GM18502 (cell line): Measurements from ENCODE around the gene ZDHHC9.
"Not testable (repeated sequence)": the region's sequence is repeated elsewhere in the genome, so short reads cannot be mapped to it uniquely, and the experiment has no call there.

Experiments used
- ATAC-seq: cut with Tn5 transposase; IDR thresholded peaks from one replicate; pipeline ENCODE4 v1.9.1; 2021; ENCODE audit warnings: mild to moderate bottlenecking; ENCODE audit not compliant: unreplicated experiment, poor library complexity

The ZDHHC9 gene

DNA sequence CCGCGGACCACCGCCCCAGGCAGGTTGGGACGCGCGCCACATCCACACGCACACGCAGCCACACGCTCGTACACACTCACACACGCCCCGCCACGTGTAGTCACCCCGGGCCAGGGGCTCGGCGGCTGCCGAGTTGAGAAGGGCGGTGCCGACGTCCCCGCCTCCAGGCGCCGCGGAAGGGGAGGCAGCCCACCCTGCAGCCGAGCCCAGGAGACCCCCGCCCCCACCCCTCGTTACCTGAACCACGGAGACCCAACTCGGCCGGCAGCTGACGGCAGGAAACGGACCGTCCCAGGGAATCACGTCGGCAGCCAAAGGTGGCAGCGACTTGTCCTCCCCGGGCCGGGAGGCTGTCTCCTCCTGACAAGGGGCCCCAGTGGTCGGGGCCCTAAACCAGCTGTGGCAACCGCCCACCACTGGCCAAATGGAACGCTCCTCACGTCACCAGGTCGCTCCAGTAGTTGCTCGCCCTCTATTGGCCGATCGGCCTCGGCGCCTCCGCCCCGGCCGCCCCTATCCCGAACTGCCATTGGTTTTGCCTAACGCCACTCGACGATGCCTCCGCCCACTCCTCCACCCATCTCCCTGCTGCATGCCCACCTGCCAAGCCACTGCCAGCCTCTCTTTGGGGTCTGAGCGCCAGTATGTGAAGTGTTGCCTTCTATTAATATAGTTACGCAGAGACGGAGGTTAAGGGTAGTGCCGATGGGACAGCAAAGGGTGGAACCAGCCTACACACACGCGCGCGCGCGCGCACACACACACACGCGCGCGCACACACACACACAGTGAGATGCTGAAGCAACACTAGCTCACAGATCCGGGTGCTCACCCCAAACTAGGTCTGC is at the start of gene ZDHHC9:
Gene ZDHHC9 (minus strand): TSS at position 428 of the 848 bp plus-strand sequence. CDS start 1,941 bp downstream, outside the sequence.
- ATAC-seq: peak; percentile 98

DNA sequence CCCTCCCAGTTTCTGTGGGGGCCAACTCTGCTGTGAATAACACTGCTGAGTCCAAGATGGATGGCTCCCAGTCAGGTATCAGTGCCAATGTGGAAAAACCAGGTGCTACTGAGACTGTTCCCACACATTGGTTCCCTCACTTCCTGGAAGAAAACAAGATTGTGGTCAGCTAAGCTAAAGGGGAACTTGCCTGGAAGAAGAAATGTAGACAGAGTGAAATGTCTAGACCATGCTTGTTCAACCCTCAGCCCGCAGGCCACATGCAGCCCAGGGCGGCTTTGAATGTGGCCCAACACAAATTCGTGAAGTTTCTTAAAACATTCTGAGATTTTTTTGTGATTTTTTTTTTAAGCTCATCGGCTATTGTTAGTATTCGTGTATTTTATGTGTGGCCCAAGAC is 33.7 kb upstream of the ZDHHC9 start:
- no peak for ATAC-seq

DNA sequence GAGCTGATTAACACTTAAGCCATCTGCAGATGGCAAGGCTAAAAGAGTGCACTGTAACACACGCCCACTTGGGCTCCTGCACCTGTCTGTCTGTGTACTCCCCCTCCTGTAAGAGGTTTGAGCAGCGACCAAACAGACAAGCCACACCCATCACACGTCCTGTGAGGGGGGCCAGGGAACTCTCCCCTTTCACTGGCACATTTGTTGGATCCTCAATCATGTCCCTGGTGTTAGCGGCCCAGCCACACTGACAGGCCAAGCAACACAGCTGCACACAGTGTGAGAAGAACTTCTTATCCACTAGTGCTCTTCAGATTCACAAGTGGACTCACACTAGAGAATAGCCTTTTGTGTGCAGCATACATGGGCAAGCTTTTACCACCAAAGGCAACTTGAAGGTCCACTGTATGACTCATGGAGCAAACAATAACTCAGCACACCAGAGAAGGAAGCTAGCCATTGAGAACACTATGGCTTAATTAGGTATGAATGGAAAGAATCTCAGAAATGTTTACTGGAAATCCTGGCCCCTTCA is 33.2 kb upstream of the ZDHHC9 start:
- no peak for ATAC-seq

DNA sequence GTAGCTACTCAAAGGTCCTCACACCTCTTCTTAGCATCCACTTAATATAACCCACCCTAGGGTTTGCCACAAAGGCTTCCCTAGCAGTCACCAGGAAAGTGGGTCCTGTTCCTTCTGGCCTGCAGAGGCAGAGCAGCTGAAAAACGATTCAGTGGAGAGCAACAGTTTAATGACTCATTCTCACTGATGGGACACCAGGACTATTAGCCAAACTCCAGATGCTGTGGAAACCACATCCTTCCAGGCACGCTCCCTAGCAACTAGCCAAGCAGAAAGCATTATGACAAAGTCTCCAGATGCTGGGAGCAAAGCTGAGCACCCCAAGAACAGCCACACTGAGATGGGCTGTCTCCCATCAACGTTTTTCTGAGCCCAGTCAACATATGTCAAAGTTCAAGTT is 32.0 kb upstream of the ZDHHC9 start:
- no peak for ATAC-seq

DNA sequence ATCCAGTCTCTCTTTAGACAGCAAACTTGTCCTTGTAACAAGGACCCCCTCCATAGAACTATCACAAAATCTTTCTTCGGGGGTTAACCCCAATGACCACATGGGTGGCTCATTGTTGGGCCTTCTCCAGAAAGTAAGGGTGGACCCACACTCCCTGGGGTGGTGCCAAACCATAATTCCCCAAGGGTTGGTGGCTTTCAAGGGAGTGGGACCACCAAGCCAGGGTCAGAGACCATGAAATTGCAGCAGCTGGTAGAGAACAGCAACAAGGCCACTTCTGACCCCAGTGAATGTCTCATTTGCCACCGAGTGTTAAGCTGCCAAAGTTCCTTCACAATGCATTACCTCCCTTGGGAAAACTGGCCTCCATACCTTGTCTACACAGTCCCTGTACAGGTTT is 28.8 kb upstream of the ZDHHC9 start:
- ATAC-seq: no peak

DNA sequence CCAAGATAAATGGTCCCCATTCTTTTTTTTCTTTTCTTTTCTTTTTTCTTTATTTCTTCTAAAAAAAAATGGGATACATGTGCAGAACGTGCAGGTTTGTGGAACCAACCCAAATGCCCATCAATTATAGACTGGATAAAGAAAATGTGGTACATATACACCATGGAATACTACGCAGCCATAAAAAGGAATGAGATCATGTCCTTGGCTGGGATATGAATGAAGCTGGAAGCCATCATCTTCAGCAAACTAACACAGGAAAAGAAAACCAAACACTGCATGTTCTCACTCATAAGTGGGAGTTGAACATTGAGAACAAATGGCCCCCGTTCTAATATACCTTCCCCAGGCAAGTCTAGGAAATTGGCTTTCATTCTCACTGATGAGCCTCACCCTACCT is 22.6 kb upstream of the ZDHHC9 start:
- ATAC-seq: not testable (repeated sequence)

DNA sequence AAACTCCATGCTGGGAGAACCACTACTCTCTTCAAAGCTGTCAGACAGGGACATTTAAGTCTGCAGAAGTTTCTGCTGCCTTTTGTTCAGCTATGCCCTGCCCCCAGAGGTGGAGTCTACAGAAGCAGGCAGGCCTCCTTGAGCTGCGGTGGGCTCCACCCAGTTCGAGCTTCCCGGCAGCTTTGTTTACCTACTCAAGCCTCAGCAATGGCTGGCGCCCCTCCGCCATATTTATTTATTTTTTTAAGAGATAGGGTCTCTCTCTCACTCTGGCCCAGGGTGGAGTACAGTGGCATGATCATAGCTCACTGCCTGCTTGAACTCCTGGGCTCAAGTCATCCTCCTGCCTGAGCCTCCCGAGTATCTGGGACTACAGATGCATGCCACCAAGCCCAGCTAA is 15.4 kb upstream of the ZDHHC9 start:
- not testable (repeated sequence) for ATAC-seq

DNA sequence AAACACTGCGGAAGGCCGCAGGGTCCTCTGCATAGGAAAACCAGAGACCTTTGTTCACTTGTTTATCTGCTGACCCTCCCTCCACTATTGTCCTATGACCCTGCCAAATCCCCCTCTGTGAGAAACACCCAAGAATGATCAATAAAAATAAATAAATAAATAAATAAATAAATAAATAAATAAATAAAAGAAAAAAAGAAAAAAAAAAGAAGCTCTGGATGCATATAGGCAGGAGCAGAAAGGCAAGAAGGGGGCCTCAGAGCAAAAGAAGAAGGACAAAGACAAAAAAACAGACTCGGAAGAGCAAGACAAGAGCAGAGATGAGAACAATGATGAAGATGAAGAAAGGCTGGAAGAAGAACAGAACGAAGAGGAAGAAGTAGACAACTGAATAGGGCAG is 8.1 kb upstream of the ZDHHC9 start:
- ATAC-seq: not testable (repeated sequence)

DNA sequence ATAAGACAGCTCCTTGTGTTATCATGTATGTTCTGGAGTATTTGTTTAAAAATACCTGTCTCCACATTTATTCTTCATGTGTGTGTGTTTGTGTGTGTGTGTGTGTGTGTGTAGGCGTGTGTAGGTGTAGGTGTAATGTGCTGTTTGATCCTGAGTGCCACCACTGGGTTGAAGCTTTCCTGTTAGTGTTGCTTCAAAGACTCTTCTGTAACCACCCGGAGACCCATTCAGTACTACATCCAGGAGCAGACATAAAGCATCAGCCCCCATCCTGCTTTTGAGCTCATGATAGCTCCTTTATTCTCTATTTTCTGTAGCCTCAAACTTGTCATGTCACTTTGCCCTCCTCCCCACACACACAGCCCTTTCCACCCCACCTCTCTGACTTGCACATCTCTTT is 3.0 kb upstream of the ZDHHC9 start:
- ATAC-seq: no peak

DNA sequence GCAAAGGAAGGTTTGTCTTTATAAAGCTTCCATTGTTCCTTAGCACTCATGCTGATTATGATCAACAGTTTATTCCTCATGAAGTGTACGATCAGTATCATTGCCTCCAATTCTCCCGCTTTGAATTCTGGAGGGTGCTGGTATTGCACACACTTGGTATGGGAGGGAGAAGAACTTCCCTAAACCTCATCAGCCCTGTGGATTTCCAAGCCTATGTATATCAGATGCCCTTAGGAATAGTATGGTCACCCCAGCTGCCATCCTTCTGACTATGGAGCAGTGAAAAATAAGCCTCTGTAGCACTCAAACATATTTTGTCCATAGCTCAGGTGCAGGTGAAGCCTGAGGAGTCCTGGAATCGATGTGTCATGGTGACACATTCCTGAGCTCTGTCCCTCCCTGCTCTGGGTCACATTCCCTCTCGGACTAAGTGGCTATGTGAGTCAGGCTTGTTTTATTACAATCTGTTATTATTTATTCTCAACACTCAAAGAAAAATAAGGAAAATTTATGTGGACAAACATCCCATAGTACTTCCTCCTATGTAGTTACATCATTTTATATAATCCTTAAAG is 2.0 kb upstream of the ZDHHC9 start:
- ATAC-seq: no peak

DNA sequence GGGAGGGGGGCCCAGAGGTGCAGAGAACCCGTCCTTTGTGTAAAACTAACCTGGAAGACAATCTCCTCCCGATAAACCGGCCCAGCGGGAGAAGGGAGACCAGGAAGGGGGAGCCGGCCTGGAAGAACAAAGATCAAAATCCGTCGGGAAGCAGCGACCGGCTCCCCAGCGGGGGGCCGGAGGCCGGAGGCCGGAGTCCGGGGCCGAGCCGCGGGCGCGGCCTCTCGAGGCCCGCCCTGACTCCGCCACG is 552 bp downstream of the ZDHHC9 start:
- ATAC-seq: no peak

DNA sequence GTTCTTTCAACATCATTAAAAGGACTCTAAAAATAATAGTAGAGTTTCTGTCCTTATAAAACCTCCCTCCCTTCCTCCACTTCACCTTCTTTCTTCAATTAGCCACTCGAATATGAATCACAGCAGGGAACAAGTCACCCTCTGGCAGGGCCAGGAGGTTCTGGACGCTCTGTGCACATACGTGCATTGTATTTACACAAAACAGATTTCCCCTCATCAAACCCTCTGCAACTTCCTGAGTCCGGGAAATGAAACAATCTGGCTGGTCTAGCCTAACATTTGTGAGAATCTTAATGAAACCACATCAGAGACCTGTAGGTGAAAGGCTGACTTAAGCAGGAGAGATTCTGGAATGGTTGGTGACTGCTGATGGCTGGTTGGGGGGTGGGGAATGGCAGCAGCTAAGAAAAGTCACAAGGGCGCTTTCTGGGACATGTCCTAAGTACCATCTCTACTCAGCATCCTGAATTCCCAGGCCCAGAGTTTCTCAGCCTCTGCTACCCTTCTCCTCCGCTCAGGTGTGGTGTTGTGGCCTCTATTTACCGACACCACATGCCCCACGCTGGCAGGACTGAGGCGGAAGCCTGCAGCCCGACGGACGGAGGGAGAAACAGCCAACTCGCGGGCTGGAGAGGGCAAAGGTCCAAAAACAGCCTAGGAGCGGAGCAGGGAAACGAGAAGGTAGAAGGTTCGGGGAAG is 1.0 kb downstream of the ZDHHC9 start:
- ATAC-seq: no peak

DNA sequence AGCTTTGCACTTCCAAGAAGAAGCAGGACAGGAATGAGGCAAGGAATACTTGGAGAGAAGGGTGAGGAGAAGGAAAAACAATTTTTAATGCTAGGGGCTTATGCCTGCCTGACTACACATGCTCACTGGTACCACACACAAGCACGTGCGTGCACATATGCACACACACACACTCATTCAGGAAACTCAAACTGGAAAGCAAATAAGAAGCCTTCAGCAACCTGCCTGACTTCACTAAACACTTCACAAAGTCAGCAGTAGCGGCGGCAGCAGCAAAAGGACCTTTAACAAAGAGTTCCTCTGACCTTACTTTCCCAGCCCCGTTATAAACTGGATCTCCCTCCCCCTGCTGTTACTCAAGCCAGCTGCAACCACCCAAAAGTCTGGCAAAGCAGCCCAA is 3.3 kb downstream of the ZDHHC9 start:
- ATAC-seq: no peak

DNA sequence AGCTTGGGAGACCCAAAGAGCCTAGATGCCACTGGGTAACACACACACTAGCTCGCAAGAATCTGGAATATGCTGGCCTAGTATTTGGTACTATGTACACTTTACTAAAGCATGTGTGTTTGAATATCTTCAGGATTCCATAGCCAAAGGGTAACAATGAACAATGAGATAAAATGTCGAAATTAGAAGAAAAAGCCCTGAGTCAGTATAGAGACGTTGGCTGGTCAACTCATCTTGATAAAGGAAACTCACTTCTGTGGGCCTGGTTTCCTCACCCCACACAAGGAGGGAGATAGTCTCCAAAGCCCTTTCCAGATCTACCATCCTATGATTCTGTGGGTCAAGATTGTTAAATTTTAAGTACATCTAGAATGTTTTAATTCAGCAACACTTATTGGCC is 6.9 kb downstream of the ZDHHC9 start:
- no peak for ATAC-seq

DNA sequence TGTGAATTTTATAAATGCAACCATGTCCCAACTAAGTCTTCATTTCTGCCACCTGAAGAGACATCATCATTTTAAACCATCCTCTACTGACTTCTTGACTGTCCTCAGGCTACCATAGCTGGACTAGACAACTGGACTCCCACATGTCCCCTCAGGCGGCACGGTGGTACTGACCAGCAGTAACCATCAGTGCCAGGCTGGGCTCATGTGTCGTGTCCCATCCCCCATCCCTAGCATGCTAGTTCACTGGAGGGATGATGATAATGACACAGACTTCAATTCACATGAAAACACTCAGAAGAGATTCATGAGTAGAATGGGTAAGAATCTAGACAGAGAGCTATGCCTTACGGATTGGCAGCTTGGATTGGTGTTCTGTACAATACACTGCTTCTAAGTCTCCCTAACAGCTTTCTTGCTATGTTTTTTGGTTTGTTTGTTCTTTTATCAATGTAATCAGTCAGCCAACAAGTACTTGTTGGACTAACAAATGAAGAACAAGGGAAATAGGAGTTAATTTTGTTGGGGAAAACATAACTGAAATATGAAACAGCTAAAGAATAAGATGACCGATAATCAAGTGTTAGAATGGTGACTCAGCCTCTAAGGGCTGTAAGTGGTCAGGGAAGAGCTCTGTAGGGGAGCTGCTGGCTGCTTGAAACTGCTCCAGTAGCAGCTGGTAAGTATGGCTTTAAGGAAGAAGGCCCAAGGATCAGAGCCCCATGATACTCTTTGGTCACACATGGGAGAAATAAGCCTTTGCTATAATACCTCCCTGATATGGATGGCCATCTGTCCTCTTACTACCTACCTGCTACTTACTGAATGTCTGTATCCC is 10.3 kb downstream of the ZDHHC9 start:
- no peak for ATAC-seq

DNA sequence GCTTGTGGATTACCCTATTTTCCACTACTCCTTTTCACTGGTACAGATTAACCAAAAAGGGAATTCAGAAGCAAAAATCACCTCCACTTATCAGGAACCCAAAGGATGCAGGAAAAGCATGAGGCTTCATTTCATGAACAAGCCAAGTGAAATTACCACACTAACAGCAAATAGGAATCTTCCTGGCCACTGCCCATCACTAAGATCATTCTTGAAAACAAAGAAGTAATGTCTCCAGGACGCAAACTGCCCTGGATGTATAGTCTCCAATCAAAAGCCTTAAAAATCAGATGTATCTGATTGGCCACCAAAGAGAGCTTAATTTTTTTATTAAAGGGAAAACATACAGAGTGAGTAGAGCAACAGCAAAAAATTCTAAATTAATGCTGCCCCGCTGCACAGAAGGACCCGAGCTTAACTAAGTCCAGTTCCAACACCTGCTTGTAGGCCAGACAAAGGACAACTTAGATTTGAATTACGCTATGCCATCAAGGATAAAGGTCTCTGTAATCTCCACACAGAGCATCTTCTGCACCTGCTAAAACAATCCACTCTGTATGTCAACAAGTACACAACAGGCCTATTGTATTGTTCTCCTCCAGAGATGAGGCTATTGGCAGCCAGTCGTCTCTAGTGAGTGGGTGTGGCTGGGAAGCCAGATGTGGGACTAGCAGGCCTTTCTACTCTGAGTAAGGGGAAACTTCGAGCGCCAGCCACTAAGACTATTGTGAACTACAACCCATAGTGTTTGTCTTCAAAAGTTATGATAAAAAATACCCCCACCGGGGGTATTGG is 12.4 kb downstream of the ZDHHC9 start:
- no peak for ATAC-seq

DNA sequence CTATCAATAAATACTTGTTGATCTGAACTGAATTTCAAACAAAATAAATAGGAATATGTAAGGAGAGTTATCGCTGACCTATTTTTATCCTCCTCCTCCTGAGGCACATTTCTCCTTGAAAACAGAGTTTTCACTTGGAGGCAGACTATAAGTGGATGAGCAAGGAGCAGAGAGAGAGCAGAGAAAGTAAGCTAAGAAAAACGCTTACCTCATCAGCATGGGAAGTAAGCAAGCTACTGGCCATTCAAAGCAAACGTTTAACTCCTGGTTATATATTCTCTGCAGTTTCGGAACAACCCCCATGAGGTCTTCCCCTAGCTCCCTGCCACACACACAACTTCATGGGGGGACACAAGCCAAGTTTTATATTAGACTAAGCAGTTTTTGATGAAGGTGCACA is 13.2 kb downstream of the ZDHHC9 start:
- no peak for ATAC-seq

DNA sequence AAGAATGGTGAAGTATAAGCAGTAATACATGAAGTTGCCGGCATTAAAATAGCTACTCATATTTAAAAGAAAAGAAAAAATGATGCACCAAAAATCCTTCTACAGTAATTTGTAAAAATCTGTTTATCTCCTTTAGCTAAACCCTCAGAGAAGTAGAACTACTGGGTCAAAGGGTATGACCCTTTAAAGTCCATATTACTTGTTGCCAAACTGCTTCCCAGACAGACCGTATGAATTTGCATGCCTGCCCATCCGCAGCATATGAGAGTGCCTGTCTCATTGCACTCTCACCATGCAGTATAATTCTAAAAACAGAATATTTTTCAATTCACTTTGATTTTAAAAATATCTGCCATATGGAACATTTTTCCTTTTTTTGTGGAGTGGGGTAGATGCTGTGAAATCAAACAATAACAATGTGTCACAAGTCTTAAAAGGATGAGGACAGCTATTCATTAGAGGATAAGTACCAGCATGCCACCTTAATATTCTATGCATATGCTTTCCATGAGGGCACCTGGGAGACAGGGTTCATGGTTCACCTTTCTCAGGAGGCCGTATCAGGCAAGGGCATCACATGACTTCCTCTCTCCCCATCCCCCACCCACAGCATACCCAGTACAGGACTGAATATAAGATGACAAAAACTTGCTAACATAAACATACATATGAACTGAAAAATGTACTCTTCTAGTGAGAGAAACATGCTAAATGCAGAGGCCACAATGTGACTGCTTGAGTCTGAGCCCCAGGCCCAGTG is 17.8 kb downstream of the ZDHHC9 start:
- no peak for ATAC-seq

DNA sequence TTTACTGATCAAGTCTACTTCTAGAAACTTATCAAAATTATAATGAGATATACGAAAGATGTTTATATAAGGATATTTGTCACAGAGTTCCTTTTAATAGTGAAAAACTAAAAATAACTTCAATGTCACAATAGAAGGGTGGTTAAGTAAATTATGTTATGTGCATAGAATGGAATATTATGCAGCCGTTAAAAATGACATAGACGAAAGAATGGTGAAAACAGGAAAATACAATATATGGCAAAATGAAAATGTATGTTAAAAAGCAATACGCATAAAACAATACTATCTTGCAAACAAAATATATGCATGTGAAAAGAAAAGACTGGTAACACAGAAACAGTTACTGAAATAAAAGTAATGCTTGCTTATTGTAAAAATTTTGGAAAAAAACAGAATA is 19.1 kb downstream of the ZDHHC9 start:
- no peak for ATAC-seq
